NCI-H1048 (cell line): ENCODE results near the gene PLXNB2.
"Not testable (repeated sequence)": the region's sequence is repeated elsewhere in the genome, so short reads cannot be mapped to it uniquely, and the experiment has no call there.

Experiments
- DNase-seq: peaks from one replicate; lab custom pipeline; 2025; lab: John Stamatoyannopoulos, UW

Gene PLXNB2

DNA sequence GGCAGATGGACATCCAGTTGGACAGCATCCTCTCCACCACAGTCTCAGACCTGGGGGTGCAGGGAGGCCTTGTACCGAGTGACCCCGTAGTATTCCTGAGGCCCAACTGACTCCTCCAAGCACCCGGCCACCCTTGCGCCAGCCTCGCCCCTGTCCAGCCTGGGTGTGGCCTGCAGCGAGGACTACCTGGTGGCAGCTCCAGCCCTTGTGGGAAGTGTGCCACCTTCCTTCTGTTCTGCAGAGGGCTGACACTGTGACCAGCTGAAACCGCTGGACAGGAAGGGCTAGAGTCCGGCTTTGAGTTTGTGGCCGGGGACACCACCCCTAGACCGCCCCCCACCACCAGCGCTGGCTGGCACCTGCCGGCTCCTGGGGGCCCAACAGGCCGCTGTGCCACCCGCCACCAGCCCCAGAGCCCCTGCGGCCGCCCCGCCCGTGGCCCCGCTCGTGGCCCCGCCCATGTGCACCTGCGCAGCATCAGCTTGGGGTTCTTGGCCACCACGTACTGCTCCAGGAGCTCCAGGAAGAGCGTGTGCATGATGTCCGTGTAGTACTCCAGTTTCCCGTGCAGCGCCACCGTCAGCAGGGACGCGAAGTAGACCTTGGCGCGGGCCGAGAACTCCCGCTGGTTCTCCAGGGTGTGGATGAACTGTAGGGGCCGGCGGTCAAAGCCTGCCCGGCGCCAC lies 27.3 kb downstream of the PLXNB2 start:
- DNase-seq = no peak

DNA sequence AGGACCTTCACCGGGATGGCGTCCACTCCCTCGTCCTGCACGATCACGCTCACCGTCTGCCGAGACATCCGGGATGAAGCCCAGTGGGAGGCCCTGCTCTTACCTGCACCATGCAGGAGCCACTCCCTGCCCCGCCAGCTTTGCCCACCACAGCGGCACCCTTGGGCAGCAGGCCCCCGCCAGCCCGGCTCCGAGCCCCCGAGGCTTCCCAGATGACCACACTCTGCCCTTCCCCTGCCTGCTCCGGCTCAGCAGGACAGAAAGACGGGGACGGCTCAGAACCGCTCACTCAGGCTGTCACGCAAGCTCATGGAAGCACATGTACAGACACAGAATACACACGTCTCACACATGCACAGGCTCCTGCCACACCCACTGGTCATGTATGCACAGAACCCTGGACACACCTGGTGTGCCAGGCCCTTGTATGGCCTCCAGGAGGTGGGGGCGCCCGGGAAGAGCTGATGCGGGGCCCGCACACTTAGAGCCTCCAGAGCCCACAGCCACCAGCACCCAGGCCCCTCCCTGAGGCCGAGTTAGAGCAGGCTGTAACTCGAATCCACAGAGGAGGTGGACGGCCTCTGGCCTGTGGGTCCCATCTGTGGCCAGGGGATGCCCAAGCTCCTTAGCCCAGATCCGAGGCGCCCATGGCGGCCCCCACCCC lies 28.4 kb downstream of the PLXNB2 start:
- DNase-seq = no peak

DNA sequence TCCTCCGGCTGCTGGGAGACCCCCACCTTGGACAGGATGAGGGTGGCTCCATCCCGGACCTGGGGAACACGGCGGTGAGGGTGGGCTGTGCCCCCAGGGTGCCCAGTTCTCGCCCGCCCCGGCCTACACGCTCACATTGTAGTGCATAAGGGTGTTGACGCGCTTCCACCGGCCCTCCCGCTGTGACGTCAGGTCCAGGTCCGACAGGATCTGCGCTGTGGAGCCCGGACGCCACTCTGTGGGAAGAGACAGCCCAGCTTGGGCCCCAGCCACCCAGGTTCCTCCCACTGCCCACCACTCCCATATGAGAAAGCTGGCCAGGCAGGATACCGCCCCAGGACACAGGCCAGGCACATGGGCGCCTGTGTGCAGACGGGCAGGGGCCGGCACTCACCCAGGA lies 29.0 kb downstream of the PLXNB2 start:
- no peak for DNase-seq

DNA sequence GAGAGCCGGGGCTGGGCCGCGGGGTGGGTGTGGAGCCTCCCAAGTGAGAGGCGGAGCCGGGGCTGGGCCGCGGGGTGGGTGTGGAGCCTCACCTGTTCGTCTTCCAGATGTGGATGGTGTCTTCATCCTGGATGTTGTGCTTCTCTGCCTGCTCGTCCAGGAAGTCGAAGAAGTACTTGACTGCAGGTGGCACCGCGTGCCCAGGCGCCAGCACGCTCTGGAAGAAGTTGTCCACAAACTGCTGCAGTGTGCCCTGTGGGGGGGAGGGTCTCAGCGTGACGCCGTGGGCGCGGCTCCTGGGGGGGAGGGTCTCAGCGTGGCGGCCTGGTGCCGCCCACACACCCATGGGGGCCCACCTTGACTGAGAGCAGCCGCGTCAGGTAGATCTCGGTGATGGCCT lies 29.7 kb downstream of the PLXNB2 start:
- no peak for DNase-seq

DNA sequence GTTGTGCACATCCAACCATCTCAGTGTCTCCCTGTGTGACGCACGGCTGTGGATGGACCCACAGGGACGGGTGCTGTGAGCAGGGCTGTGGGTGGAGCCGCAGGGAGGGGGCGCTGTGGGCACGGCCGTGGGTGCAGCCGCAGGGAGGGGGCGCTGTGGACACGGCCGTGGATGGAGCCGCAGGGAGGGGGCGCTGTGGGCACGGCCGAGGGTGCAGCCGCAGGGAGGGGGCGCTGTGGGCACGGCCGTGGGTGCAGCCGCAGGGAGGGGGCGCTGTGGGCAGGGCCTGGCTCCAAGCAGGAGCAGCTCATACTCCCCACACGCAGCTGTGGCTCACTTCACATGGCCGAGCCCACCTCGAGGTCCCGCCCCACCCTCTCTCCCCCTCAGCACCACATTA lies 31.3 kb downstream of the PLXNB2 start:
- no peak for DNase-seq

DNA sequence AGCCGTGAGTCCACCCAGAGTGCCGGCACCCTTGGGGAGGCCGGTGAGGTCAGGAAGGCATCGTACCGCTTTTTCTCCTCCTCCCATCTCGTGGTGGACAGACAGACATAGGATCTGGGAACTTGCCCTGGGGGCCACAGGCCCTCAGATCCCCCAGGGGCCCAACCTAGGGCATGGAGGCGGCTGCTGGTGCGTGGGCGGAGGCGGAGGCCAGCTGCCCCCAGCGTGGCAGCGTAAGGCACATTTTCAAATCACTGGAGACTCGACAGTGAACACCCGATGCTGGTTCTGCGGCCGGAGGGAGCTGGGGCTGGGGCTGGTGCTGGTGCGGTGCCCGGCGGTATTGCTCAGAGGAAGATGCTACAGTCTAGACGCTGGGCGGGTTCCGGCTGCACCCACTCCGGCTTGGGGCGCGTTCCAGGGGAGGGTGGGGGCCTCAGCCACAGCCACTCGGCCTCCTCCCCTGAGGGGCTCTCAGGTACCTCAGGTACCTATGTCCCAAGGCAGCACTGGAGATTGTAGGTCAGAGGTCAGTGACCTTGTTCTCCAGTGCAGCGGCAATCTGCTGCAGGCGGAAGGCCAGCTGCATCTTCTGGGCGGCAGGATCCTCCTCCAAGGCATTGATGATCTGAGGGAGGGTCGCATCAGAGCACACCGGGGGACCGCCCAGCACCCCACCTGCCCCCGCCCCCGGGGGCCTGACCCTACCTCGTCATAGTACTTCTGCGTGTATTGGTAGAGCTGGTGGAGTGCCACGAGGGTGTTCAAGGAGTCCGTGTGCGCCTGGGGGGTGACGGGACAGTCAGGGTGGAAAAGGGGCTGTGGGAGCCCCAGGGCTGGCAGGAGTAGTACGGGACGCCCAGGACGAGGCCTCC lies 32.0 kb downstream of the PLXNB2 start:
- no peak for DNase-seq

DNA sequence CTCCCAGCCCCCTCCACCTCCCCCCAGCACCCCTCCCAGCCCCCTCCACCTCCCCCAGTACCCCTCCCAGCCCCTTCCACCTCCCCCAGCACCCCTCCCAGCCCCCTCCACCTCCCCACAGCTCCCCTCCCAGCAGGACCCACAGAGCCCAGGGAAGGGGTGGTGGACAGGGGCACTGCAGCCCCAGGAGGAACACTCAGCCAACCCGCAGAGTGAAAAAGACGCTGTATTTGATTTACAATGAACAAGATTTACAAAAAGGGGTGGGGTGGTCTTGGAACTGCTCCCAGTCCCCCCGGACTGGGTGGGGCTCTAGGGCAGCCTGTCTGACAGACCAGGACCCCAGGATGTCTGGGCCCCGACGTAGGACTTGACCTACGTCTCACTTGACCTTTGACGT lies 32.7 kb downstream of the PLXNB2 start:
- DNase-seq = no peak

DNA sequence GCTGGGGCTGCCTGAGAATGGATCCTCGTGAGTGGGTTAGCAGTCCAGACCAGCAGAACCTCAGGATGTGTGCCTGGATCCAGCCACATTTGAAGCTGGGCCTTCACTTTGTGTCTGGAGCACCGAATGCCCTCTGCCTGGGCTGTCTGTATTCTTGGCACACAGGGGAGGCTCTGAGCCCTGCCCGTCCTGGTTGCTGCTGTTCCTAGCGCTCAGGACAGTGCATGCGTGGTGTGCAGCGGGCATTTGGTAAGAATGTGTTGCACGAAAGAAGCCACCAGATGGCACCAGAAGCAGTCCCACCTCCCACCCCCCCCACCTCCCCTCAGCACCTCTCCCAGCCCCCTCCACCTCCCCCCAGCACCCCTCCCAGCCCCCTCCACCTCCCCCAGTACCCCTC lies 33.1 kb downstream of the PLXNB2 start:
- DNase-seq = no peak

DNA sequence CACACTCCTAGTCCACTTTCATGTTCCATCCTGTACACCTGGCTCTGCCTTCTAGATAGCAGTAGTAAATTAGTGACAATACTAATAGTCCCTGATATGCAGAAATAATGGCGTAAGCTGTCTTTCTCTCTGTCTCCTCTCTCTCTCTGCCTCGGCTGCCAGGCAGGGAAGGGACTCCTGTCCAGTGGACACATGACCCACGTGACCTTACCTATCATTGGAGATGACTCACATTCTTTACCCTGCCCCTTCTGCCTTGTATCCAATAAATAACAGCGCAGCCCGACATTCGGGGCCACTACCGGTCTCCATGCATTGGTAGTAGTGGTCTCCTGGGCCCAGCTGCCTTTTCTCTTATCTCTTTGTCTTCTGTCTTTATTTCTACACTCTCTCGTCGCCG lies 33.7 kb downstream of the PLXNB2 start:
- not testable (repeated sequence) for DNase-seq

DNA sequence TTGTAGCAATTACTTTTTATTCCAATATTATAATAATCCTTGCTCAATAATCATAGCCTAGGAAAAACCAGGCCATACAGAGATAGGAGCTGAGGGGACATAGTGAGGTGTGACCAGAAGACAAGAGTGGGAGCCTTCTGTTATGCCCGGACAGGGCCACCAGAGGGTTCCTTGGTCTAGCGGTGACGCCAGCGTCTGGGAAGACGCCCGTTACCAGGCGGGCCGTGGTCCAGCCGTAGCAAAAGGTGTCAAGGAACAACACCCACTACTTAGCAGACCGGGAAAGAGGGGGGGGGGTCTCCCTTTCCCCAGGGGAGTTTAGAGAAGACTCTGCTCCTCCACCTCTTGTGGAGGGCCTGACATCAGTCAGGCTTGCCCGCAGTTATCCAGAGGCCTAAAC lies 34.1 kb downstream of the PLXNB2 start:
- DNase-seq = not testable (repeated sequence)

DNA sequence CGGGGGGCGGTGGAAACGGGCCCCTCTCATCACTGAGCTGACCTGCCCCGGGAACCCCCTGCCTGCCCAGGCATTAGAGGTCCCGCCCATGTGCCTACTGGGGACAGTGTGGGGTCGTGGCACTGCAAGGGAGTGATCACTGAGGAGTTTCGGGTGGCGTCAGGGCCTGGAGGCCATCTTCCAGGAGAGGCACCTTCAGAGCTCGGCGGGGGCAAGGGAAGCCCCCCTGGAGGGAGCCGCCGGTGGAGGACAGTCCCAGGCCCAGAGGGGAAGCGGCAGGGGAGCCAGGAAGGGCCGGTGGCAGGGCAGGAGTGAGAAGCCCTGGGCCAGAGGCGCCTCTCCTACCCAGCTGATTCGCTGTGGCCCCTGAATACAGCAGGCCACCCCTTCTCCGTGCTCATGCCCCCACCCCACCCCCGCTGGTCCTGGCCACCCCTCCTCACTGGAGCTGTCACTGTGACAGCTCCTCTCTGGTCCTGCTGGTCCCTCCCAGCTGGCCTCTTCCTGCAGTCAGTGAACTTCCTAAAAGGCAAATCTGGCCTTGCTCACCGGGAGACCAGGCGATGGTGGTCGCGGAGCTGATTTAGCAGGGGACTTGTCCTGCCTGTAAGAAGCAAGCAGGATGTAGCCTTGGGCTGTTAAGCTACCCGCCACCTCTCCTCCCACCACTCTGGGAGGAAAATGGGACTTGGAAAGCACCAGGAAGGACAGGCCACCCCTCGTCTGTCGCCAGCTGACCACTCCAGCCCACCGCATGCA lies 35.2 kb downstream of the PLXNB2 start:
- no peak for DNase-seq

DNA sequence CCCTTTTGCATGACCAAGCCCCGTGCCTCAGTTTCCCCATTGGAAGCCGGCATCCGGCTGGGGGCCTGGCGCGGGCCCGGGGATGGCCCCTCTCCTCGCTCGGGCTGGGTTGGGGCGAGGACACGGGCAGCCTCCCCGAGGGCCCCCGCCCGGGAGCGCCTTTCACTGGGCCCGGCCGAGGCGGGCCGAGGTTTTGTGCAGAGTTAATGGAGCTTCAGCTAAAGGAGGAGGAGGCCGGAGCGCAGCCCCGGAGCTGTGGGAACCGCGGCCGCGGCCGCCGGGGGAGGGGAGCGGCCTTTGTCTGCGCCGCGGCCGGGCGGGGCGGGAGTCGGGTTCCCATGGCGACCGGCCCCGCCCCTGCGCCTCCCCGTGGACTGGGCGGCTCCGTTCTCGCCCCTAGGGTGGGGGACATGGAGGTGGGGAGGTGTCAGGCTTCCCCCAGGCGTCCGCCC lies 35.9 kb downstream of the PLXNB2 start:
- DNase-seq = peak; percentile 64

DNA sequence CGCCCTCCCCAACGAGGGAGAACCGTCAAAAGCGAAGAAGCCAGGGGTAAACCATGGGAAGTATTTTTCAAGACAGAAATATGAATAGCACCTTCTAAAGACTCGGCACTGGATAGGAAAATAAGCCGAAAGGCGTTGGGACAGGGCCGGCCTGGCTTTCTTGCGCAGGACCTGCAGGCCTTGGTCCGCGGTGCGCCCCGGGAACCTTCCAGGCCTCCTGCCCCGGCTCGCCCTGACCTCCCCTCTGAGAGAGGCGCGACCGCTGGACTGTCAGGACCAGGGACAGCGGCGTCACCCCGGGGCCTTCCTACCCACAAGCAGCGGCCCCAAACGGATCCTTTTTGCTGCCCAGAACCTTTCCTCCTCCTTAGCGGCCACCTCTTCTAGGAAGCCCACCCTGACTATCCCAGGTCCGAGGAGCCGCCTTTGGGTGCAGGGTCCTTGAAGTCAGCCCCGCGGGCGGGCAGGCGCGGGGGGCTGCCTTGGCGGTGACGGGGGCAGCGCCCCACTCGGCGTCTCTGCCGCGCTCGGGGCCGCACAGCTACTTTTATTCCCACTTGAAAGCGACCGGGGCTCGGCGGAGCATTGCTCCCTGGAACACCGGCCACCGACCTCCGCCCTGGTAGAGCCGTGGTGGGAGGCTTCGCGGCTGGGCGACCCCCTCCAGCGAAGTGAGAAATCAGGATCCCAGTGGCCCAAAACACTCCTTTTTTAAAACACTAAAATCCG lies 36.6 kb downstream of the PLXNB2 start:
- DNase-seq = no peak

DNA sequence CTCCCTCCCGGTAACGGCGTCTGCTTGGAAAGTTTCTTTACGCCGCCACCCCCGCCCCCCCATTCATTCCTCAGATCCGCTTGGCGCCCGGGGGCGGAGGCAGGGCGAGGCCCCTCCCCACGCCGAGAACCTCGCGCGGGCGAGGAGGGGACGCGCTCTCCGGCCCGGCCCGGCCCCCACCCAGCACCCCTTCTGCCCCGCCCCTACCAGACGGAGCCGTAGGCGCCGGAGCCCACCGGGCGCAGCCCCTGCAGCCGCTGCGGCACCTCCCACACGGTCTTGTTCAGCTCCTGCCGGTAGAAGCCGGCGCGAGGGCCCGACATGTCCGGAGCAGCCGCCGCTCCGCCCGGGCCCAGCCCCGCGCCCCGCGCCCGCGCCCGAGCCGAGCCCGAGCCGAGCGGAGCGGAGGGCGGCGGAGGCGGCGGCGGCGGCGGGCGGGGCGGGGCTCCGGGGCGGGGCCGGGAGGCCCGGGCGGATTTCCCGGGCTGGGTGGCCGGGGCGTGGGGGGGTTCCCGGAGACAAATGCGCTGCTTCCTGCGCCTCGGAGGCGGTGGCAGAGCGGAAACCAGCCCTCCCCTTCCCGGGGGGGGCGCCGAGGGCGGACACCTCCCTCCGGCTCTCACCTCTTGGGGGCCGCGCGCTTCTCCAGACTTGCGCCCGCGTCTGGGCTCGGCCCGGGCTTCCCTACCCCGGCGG lies 37.3 kb downstream of the PLXNB2 start, which contains the start of gene MAPK11:
TSS of gene MAPK11 (minus strand) at position 411 of the 696 bp plus-strand sequence. CDS start at position 323, 88 bp downstream.
- no peak for DNase-seq

DNA sequence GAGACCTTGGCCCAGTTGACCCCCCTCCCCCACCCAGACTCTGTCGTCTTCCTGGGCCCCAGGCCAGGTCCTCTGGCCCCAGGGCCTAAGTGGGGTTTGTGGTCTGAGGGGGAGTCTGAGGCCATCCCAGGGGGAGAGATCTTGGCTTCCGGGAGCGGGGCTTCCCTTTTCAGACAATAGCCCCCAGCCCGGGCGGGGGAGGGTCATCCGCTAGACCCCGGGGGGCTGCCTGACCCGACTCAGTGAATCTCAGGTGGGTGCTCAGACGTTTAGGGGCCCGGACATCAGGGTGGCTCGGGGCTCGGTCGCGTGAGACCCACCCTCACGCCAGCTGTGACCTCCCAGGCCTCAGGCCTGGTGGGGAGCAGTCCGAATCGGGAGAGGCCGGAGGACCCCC lies 37.9 kb downstream of the PLXNB2 start:
- no peak for DNase-seq

DNA sequence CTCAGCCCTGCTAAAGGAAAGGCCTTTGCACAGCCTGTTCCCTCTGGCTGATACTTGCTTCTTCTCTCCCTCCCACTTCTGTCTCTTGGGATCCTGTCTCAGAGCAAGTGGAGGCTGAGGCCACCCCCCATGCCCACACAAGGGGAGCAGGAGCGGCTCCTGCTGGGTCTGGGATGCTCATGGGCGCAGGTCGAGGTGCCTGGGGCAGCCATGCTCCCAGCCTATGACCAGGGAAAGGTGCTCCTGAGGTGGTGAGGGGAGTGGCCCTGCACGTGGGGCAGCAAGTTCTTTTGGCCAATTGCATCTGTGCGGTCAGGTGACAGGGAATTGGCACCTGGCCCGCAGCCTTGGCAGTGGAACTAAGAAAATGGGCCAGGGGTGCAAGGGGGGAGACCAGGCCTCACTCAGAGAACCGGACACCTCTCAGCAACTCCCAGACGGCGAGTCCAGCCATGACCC lies 38.8 kb downstream of the PLXNB2 start:
- DNase-seq = no peak

DNA sequence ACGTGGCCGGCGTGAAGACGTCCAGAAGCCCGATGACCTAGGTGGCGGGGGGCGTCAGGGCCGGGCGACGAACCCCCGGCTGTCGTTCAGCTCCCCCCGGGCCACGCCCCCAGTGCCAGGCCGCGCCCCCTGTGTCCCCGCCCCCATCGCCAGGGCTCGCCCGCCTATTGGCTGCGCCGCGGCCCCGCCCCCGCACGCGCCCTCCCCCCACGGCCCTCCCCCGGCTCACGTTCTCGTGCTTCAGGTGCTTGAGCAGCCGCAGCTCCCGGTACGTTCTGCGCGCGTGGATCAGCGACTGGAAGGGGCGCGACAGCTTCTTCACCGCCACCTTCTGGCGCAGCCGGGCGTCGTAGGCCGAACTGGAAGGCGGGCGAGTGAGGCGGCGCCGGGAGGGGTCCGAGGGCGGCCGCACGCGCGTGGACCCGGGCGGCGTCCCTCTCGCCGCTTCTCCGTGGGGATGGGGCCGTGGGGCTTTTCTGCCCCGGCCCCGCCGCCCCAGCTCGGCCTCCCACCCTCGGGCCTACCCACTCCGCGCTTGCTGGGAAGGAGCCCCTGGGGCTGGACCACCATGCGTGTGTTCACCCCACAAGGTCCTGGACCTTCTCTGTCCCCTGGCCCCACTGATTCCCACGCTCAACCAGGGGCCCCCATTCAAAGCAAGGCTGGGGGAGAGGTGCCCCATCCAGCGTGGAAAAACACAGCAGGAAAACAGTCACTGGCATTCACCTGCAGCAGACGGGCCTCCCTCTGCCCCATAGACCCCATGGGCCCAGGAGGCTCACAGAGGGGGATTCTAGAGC lies 39.7 kb downstream of the PLXNB2 start:
- DNase-seq = no peak

DNA sequence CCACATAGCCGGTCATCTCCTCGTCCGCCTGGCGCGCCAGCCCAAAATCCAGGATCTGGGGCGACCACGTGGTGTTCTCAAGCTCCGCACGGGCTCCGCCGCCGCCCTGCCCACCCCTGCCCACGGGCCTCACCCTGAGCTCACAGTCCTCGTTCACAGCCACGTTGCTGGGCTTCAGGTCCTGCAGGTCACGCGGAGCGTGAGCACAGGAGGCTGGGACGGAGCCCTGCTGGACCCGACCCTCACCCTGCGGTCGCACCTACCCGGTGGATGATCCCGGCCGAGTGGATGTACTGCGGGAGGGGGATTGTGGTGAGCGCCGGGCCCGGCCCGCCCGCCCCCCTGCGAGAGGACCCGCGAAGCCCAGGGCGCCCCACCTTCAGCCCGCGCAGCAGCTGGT lies 40.5 kb downstream of the PLXNB2 start:
- no peak for DNase-seq

DNA sequence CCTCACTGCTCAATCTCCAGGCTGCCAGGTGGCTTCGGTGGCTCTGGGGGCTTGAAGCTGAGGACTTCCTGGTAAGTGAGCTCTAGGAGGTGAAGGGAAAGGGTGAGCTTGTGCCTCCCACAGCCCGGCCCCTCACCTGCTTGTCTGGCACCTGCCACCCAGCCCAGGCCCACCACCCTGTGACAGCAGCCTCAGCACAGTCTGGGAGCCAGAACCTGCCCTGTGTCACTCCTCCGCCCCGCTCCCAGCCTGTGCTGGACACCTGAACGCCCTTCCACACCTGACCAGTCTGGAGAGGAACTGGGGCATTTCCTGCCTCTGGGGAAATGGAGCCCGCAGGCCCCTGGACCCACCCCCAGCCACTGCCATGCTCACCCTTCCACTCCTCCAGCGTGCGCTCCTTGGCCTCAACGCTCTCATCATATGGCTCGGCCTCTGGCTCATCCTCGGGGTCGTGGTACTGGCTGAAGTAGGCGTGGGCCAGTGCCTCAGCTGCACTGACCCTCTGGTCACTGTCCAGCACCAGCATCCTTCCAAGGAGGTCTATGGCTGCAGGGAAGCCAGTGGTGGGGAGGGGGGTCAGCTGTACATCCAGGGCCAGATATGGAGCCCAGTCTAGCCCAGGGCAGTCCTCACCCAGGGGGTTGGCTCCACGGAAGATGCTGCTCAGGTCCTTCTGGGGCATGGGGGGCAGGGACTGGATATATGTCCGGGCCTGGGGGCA lies 42.3 kb downstream of the PLXNB2 start:
- no peak for DNase-seq
